ENCODE measurements around the gene LYPD6. TPM values are rescaled to one million over a fixed set of nuclear protein-coding genes. Genes with fewer than 3 reads are reported as not detected.

Gene LYPD6
- total and polyA plus RNA-seq, 2 experiments from 2014 or later, result 4.9 to 12.4 TPM

DNA sequence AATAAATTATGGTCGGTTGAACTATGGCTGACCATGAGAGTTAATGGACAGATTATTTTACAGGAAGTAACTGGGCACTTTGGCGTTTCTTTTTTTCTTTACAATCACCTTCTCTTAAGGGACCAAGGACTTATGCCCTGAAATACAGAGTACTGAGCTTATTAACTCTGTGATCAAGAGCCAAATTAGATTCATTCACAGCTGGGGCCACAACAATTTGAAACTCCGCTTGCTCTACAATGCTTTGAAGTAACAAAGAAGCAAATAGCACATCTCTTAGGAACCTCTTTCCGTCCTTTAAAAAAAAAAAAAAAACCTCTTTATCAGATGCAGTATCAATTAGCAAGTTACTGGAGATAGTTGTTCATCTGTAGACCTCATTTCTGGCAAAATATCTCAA is 112.0 kb downstream of the LYPD6 start:
- no peak overlapping the region for H2AFZ ChIP-seq
- Mint-ChIP-seq H3K27me3 (ENCODE audit: insufficient read depth, low read depth, poor library complexity) (peaks cover 2% of the 10 kb centered on the region), H3K27ac (no peak overlapping the region), H3K9me3 (no peaks in the 10 kb centered on the region), H3K4me3 (no peak overlapping the region), H3K4me1 (no peaks in the 10 kb centered on the region), H3K36me3 (ENCODE audit: low read depth) (no peaks in the 10 kb centered on the region)
- peaks cover 5% of the 10 kb centered on the region; the same call in 1 of the 2 replicates for H3K36me3 ChIP-seq (ENCODE audit: insufficient read depth)
- no peaks in the 10 kb centered on the region for H3K9me2 ChIP-seq (ENCODE audit: insufficient read depth)
- H3K4me3 ChIP-seq, result no peak overlapping the region
- H3F3A ChIP-seq (replicated peaks; ENCODE audit: low read depth), result no peaks in the 10 kb centered on the region
- H3K27me3 ChIP-seq (ENCODE audit: insufficient read depth), result no peaks in the 10 kb centered on the region
- no peak for DNase-seq (ENCODE audit: low spot score)
- H3K4me2 ChIP-seq, result no peak overlapping the region
- no peak overlapping the region for H3K27ac ChIP-seq (ENCODE audit: low read depth)
- peaks cover 7% of the 10 kb centered on the region for H4K20me1 ChIP-seq (replicated peaks; ENCODE audit: insufficient read depth)
- ATAC-seq, result no peak
- H3K79me2 ChIP-seq (replicated peaks; ENCODE audit: insufficient read depth), result no peaks in the 10 kb centered on the region
- TF ChIP-seq NANOG (IDR thresholded peaks at IDR 0.05; ENCODE audit: borderline replicate concordance) (no peak), CREB1 (CRISPR knock-in tag; IDR thresholded peaks at IDR 0.05; ENCODE audit: low read depth) (no peak), EZH2phosphoT487 (IDR thresholded peaks at IDR 0.05; ENCODE audit: unreplicated experiment) (no peak), JUNB (IDR thresholded peaks at IDR 0.05; ENCODE audit: unreplicated experiment) (no peak)
- TF ChIP-seq, protein P1, sequence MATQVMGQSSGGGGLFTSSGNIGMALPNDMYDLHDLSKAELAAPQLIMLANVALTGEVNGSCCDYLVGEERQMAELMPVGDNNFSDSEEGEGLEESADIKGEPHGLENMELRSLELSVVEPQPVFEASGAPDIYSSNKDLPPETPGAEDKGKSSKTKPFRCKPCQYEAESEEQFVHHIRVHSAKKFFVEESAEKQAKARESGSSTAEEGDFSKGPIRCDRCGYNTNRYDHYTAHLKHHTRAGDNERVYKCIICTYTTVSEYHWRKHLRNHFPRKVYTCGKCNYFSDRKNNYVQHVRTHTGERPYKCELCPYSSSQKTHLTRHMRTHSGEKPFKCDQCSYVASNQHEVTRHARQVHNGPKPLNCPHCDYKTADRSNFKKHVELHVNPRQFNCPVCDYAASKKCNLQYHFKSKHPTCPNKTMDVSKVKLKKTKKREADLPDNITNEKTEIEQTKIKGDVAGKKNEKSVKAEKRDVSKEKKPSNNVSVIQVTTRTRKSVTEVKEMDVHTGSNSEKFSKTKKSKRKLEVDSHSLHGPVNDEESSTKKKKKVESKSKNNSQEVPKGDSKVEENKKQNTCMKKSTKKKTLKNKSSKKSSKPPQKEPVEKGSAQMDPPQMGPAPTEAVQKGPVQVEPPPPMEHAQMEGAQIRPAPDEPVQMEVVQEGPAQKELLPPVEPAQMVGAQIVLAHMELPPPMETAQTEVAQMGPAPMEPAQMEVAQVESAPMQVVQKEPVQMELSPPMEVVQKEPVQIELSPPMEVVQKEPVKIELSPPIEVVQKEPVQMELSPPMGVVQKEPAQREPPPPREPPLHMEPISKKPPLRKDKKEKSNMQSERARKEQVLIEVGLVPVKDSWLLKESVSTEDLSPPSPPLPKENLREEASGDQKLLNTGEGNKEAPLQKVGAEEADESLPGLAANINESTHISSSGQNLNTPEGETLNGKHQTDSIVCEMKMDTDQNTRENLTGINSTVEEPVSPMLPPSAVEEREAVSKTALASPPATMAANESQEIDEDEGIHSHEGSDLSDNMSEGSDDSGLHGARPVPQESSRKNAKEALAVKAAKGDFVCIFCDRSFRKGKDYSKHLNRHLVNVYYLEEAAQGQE (IDR thresholded peaks at IDR 0.05; ENCODE audit: unreplicated experiment), result no peak
- no peaks in the 10 kb centered on the region for H3K4me1 ChIP-seq (ENCODE audit: insufficient read depth)

DNA sequence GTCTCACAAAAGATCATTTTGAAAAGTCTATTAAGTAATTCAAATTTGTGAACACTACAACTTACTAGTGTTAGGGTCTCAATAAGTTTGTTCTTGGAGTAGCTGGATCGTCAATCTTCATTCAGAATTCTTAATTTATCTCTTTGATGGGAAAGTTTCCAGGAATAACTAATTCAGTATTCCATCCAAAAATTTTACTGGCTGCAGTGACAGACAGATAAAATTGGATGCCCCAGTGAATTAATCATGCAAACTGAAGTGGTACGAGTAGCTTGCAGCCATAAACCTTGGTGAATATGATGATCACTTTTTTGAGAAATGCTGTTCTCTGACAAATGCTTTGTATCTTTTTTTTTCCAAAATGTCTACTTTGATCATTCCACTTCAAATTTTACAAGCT is 112.8 kb downstream of the LYPD6 start:
- H3K4me2 ChIP-seq, result no peak overlapping the region
- no peaks in the 10 kb centered on the region for H3K9me3 Mint-ChIP-seq
- H3K4me1 ChIP-seq (ENCODE audit: insufficient read depth), result no peaks in the 10 kb centered on the region
- H3K27ac ChIP-seq (ENCODE audit: low read depth), result no peak overlapping the region
- no peak overlapping the region for H3K4me3 Mint-ChIP-seq
- H3F3A ChIP-seq (replicated peaks; ENCODE audit: low read depth), result no peaks in the 10 kb centered on the region
- no peak for ATAC-seq
- no peaks in the 10 kb centered on the region for H3K4me1 Mint-ChIP-seq
- no peak for DNase-seq (ENCODE audit: low spot score)
- H3K9me2 ChIP-seq (ENCODE audit: insufficient read depth), result no peaks in the 10 kb centered on the region
- no peaks in the 10 kb centered on the region for H3K27me3 ChIP-seq (ENCODE audit: insufficient read depth)
- H3K36me3 ChIP-seq (ENCODE audit: insufficient read depth), result peaks cover 4% of the 10 kb centered on the region; the same call in 1 of the 2 replicates
- H3K4me3 ChIP-seq, result no peak overlapping the region
- no peak overlapping the region for H3K27ac Mint-ChIP-seq
- peaks cover 2% of the 10 kb centered on the region for H3K27me3 Mint-ChIP-seq (ENCODE audit: insufficient read depth, low read depth, poor library complexity)
- no peaks in the 10 kb centered on the region for H3K79me2 ChIP-seq (replicated peaks; ENCODE audit: insufficient read depth)
- H4K20me1 ChIP-seq (replicated peaks; ENCODE audit: insufficient read depth), result peaks cover 7% of the 10 kb centered on the region
- H2AFZ ChIP-seq, result no peak overlapping the region
- no peaks in the 10 kb centered on the region for H3K36me3 Mint-ChIP-seq (ENCODE audit: low read depth)
- TF ChIP-seq ZNF114 (CRISPR knock-in tag; IDR thresholded peaks at IDR 0.05) (no peak), STAT1 (IDR thresholded peaks at IDR 0.05; ENCODE audit: unreplicated experiment) (no peak), ZNF331 (CRISPR knock-in tag; IDR thresholded peaks at IDR 0.05; ENCODE audit: low read depth) (no peak), EZH2 (IDR thresholded peaks at IDR 0.05; ENCODE audit: low read depth, unreplicated experiment) (no peak), POLR2AphosphoS5 (IDR thresholded peaks at IDR 0.05; ENCODE audit: low read depth) (no peak), JUNB (IDR thresholded peaks at IDR 0.05; ENCODE audit: unreplicated experiment) (no peak), EZH2phosphoT487 (IDR thresholded peaks at IDR 0.05; ENCODE audit: unreplicated experiment) (no peak), CREB1 (CRISPR knock-in tag; IDR thresholded peaks at IDR 0.05; ENCODE audit: low read depth) (no peak)
- TF ChIP-seq, protein P1 (IDR thresholded peaks at IDR 0.05; ENCODE audit: unreplicated experiment), result no peak
- TF ChIP-seq, protein P2, sequence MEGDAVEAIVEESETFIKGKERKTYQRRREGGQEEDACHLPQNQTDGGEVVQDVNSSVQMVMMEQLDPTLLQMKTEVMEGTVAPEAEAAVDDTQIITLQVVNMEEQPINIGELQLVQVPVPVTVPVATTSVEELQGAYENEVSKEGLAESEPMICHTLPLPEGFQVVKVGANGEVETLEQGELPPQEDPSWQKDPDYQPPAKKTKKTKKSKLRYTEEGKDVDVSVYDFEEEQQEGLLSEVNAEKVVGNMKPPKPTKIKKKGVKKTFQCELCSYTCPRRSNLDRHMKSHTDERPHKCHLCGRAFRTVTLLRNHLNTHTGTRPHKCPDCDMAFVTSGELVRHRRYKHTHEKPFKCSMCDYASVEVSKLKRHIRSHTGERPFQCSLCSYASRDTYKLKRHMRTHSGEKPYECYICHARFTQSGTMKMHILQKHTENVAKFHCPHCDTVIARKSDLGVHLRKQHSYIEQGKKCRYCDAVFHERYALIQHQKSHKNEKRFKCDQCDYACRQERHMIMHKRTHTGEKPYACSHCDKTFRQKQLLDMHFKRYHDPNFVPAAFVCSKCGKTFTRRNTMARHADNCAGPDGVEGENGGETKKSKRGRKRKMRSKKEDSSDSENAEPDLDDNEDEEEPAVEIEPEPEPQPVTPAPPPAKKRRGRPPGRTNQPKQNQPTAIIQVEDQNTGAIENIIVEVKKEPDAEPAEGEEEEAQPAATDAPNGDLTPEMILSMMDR (conservative IDR thresholded peaks at IDR 0.05; ENCODE audit: low read depth in 2 of 2), result no peak
- TF ChIP-seq, protein P3, sequence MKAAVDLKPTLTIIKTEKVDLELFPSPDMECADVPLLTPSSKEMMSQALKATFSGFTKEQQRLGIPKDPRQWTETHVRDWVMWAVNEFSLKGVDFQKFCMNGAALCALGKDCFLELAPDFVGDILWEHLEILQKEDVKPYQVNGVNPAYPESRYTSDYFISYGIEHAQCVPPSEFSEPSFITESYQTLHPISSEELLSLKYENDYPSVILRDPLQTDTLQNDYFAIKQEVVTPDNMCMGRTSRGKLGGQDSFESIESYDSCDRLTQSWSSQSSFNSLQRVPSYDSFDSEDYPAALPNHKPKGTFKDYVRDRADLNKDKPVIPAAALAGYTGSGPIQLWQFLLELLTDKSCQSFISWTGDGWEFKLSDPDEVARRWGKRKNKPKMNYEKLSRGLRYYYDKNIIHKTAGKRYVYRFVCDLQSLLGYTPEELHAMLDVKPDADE (IDR thresholded peaks at IDR 0.05), result no peak

Measured in GM23338 (cell line).